DOHH2 (cell line): ENCODE results near the gene TP63.

Experiments used
- CTCF ChIP-seq: fragments of 200-600 bp; sonication (generic); IDR thresholded peaks from one replicate; pipeline ENCODE4 v1.5.1; 2014; ENCODE audit warnings: antibody characterized with exemption, mild to moderate bottlenecking, low read depth, low read length; ENCODE audit not compliant: poor library complexity, severe bottlenecking
- EZH2phosphoT487 ChIP-seq: fragments of 200-600 bp; sonication (generic); IDR thresholded peaks from 2 replicates; pipeline ENCODE4 v1.6.1; 2017; ENCODE audit warnings: borderline replicate concordance, mild to moderate bottlenecking, antibody characterized with exemption, low read length, moderate library complexity, mixed read lengths

- TF ChIP-seq CTCF (no peak), EZH2phosphoT487 (no peak)
Observed at GRCh38 chr3:189848395-189849040, 217.3 kb downstream of the TP63 start.
